ENCODE measurements around the gene SLC29A2.
A peak's percentile ranks its signal among the peaks of the same experiment; 100 is the strongest.

The SLC29A2 gene

GRCh38 chr11:66371627-66372415, at the start of gene SLC29A2:
SLC29A2 (minus strand) TSS chr11:66371760; CDS start chr11:66371591, 169 bp downstream.
- TF ChIP-seq CTCF (conservative IDR thresholded peaks at IDR 0.05): no peak
- peak within 1 kb of the TSS; percentile 98 for H3K27ac ChIP-seq

- TF ChIP-seq CTCF (conservative IDR thresholded peaks at IDR 0.05): no peak
- H3K27ac ChIP-seq: peak within 1 kb of the TSS; percentile 23; the same call in 1 of the 2 replicates
Observed at GRCh38 chr11:66420671-66421476, 49.3 kb upstream of the SLC29A2 start, which contains the start of gene NPAS4. NPAS4 (plus strand) TSS chr11:66421035; CDS start chr11:66421180, 145 bp downstream.

GRCh38 chr11:66419825-66420224, 48.3 kb upstream of the SLC29A2 start:
- peak overlapping the region; percentile 23; the same call in 1 of the 2 replicates for H3K27ac ChIP-seq
- no peak for TF ChIP-seq CTCF (conservative IDR thresholded peaks at IDR 0.05)

GRCh38 chr11:66418986-66419308, 47.4 kb upstream of the SLC29A2 start:
- H3K27ac ChIP-seq: no peak overlapping the region
- no peak for TF ChIP-seq CTCF (conservative IDR thresholded peaks at IDR 0.05)

GRCh38 chr11:66418168-66418985, 46.8 kb upstream of the SLC29A2 start:
- peak; percentile 65 for TF ChIP-seq CTCF (conservative IDR thresholded peaks at IDR 0.05)
- no peak overlapping the region for H3K27ac ChIP-seq

- no peak overlapping the region for H3K27ac ChIP-seq
- TF ChIP-seq CTCF (conservative IDR thresholded peaks at IDR 0.05): no peak
Observed at GRCh38 chr11:66417000-66417399, 45.4 kb upstream of the SLC29A2 start.

- TF ChIP-seq CTCF (conservative IDR thresholded peaks at IDR 0.05): no peak
- no peak overlapping the region for H3K27ac ChIP-seq
Observed at GRCh38 chr11:66415423-66415822, 43.9 kb upstream of the SLC29A2 start.
